Breast epithelium (tissue), 3 donors: ENCODE data around the gene CABLES1.

Source experiments
- POLR2A ChIP-seq: fragments of 450-650 bp; IDR thresholded peaks from one replicate; pipeline ENCODE4 v1.6.1; 2016; ENCODE audit warnings: antibody characterized with exemption, mild to moderate bottlenecking, moderate library complexity
- POLR2AphosphoS5 ChIP-seq, 3 donors: sonication (generic); formaldehyde crosslinking; IDR thresholded peaks; one replicate each; pipeline ENCODE4 v1.6.1; 2017; ENCODE audit warnings: antibody characterized with exemption in 3 of 3
- TF ChIP-seq, protein P1 (sequence below), 3 donors: fragments of 450-650 bp; IDR thresholded peaks; one replicate each; pipeline ENCODE4 v1.5.1; 2016 to 2017; ENCODE audit warnings: antibody characterized with exemption in 3 of 3, mild to moderate bottlenecking in 3 of 3, moderate library complexity in 3 of 3

DNA sequence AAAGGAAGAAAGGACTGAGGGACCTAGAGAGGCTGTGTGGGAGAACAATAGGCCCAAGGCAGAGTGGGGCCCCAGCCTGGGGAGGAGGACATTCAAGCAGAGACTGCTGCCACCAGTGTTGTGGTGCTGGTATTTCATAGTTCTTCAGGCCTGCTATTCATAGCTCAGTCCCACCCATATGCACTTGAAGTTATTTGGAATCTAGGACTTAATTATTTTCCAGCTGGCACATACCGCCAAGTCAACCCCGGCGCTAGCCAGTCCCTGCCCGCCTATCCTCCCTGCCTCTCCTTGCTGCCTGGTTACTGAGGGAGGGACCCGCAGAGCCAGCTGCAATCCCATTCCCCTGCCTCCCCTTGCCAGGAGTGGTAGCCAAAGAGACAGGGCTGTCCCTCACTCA lies 141.2 kb downstream of the CABLES1 start:
- TF ChIP-seq, protein P1, sequence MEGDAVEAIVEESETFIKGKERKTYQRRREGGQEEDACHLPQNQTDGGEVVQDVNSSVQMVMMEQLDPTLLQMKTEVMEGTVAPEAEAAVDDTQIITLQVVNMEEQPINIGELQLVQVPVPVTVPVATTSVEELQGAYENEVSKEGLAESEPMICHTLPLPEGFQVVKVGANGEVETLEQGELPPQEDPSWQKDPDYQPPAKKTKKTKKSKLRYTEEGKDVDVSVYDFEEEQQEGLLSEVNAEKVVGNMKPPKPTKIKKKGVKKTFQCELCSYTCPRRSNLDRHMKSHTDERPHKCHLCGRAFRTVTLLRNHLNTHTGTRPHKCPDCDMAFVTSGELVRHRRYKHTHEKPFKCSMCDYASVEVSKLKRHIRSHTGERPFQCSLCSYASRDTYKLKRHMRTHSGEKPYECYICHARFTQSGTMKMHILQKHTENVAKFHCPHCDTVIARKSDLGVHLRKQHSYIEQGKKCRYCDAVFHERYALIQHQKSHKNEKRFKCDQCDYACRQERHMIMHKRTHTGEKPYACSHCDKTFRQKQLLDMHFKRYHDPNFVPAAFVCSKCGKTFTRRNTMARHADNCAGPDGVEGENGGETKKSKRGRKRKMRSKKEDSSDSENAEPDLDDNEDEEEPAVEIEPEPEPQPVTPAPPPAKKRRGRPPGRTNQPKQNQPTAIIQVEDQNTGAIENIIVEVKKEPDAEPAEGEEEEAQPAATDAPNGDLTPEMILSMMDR (IDR thresholded peaks at IDR 0.05), result no peak
- no peak for TF ChIP-seq POLR2A
- TF ChIP-seq POLR2AphosphoS5 (IDR thresholded peaks at IDR 0.05), result no peak
